SK-N-SH (cell line): ENCODE data around the gene UTF1. TPM values are rescaled to one million over a fixed set of nuclear protein-coding genes. Genes with fewer than 3 reads are reported as not detected.

Source experiments
- CTCF ChIA-PET: fragments of 300-600, 350-600 bp; formaldehyde crosslinking; extraction: SDS; loops from one replicate; lab custom pipeline; 2021; lab: Yijun Ruan, JAX
- POLR2A ChIA-PET: fragments of 350-600 bp; sonication (Branson Sonifier 250); formaldehyde crosslinking; extraction: SDS; loops from one replicate; lab custom pipeline; 2020; ENCODE audit warnings: antibody characterized with exemption, inconsistent platforms; lab: Yijun Ruan, JAX
- DNase-seq: peaks from one replicate; pipeline ENCODE4 v3.0.0; 2012
- H2AFZ ChIP-seq: fragments of 200-600 bp; sonication (generic); 2 replicates; pipeline ENCODE4 v1.8.1; 2016; ENCODE audit warnings: antibody characterized with exemption, mild to moderate bottlenecking, low read depth
- H3F3A ChIP-seq: fragments of 200-600 bp; sonication (generic); replicated peaks from 2 replicates; pipeline ENCODE3; 2016; ENCODE audit warnings: antibody characterized with exemption, mild to moderate bottlenecking; ENCODE audit not compliant: insufficient read depth
- H3K27ac ChIP-seq, 2 experiments: fragments of 200-500 bp in 1 of 2; fragments of 200-600 bp in 1 of 2; sonication (Bioruptor generic) in 1 of 2; sonication (generic), shearing (Covaris generic) in 1 of 2; 2 replicates each; pipeline versions ENCODE4 v1.5.1 to v1.6.1; 2014 to 2016; ENCODE audit warnings: low read depth in 2 of 2, inconsistent platforms in 1 of 2, low read length in 1 of 2, mild to moderate bottlenecking in 1 of 2, mixed read lengths in 1 of 2
- H3K27me3 ChIP-seq: fragments of 200-600 bp; sonication (generic), shearing (Covaris generic); 2 replicates; pipeline ENCODE4 v1.6.1; 2016; ENCODE audit warnings: mixed run types; ENCODE audit not compliant: insufficient read depth
- H3K36me3 ChIP-seq, 2 experiments: fragments of 200-500 bp in 1 of 2; fragments of 200-600 bp in 1 of 2; sonication (Bioruptor generic) in 1 of 2; sonication (generic) in 1 of 2; replicated peaks in 1 of 2; 2 replicates each; pipeline versions ENCODE3 to v1.5.1; 2014 to 2016; ENCODE audit warnings: low read length in 1 of 2, mild to moderate bottlenecking in 1 of 2; ENCODE audit not compliant: insufficient read depth in 2 of 2, control insufficient read depth in 1 of 2
- H3K4me1 ChIP-seq, 2 experiments: fragments of 200-500 bp in 1 of 2; fragments of 200-600 bp in 1 of 2; sonication (Bioruptor generic) in 1 of 2; sonication (generic), shearing (Covaris generic) in 1 of 2; 2 replicates each; pipeline versions ENCODE4 v1.5.1 to v1.6.1; 2014 to 2016; ENCODE audit warnings: low read depth in 1 of 2, low read length in 1 of 2, mixed run types in 1 of 2; ENCODE audit not compliant: insufficient read depth in 2 of 2, control insufficient read depth in 1 of 2
- H3K4me2 ChIP-seq: fragments of 200-600 bp; sonication (generic), shearing (Covaris generic); 2 replicates; pipeline ENCODE4 v1.6.1; 2017; ENCODE audit warnings: mixed run types
- H3K4me3 ChIP-seq, 2 experiments: fragments of 200-500 bp in 1 of 2; fragments of 200-600 bp in 1 of 2; sonication (Bioruptor generic) in 1 of 2; sonication (generic), shearing (Covaris generic) in 1 of 2; 2 replicates each; pipeline versions ENCODE4 v1.5.1 to v1.8.1; 2014 to 2016; ENCODE audit warnings: low read depth in 2 of 2, inconsistent platforms in 1 of 2, low read length in 1 of 2, mild to moderate bottlenecking in 1 of 2, mixed read lengths in 1 of 2, moderate library complexity in 1 of 2
- H3K79me2 ChIP-seq: fragments of 200-600 bp; sonication (generic); 2 replicates; pipeline ENCODE4 v1.8.1; 2017; ENCODE audit warnings: mild to moderate bottlenecking; ENCODE audit not compliant: insufficient read depth
- H3K9ac ChIP-seq: fragments of 200-600 bp; sonication (generic); 2 replicates; pipeline ENCODE4 v1.6.1; 2017; ENCODE audit warnings: mixed run types
- H3K9me2 ChIP-seq: fragments of 200-600 bp; sonication (generic); 2 replicates; pipeline ENCODE4 v1.6.1; 2017; ENCODE audit warnings: mixed run types
- H3K9me3 ChIP-seq: fragments of 200-600 bp; sonication (generic); 2 replicates; pipeline ENCODE4 v1.6.1; 2017; ENCODE audit warnings: mixed run types, mild to moderate bottlenecking, moderate library complexity
- H4K20me1 ChIP-seq: fragments of 200-600 bp; sonication (generic); 2 replicates; pipeline ENCODE4 v1.6.1; 2017; ENCODE audit warnings: mild to moderate bottlenecking, mixed run types; ENCODE audit not compliant: insufficient read depth
- EP300 ChIP-seq, 2 experiments: IDR thresholded peaks; 2 replicates each; pipeline versions ENCODE4 v1.4.0 to v1.6.1; 2012; ENCODE audit warnings: borderline replicate concordance in 1 of 2, low read depth in 1 of 2, low read length in 1 of 2
- FOXJ3 ChIP-seq: sonication (generic); formaldehyde crosslinking; IDR thresholded peaks from 2 replicates; pipeline ENCODE4 v1.5.1; 2020; ENCODE audit warnings: mild to moderate bottlenecking, missing genetic modification reagents
- FOXM1 ChIP-seq: IDR thresholded peaks from 2 replicates; pipeline ENCODE4 v1.4.0; 2012; ENCODE audit warnings: low read depth, mild to moderate bottlenecking
- JUND ChIP-seq: IDR thresholded peaks from 2 replicates; pipeline ENCODE4 v1.4.0; 2012
- MEF2A ChIP-seq: IDR thresholded peaks from 2 replicates; pipeline ENCODE4 v1.4.0; 2012; ENCODE audit warnings: low read depth, borderline replicate concordance
- NRF1 ChIP-seq: IDR thresholded peaks from 2 replicates; pipeline ENCODE4 v1.6.1; 2012; ENCODE audit warnings: low read depth, mild to moderate bottlenecking, low read length
- SIN3A ChIP-seq: IDR thresholded peaks from 2 replicates; pipeline ENCODE4 v1.6.1; 2012; ENCODE audit warnings: low read depth, mild to moderate bottlenecking, low read length, moderate library complexity, borderline replicate concordance
- WGBS: methylation state at CpG from one replicate; pipeline ENCODE4 v1.1.6; 2017; ENCODE audit warnings: low lambda C conversion rate; 5-methylcytosine and 5-hydroxymethylcytosine counted together
- polyA plus RNA-seq, 3 experiments: library from polyadenylated mRNA; depleted of rRNA; stranded (reverse); fragments of >200 nt; gene quantifications; 2 replicates each; pipeline ENCODE4 v1.2.3, GENCODE V29; 2012
- TF ChIP-seq, protein P1 (sequence below): IDR thresholded peaks from 2 replicates; pipeline ENCODE4 v1.4.0; 2012; ENCODE audit warnings: low read depth, borderline replicate concordance
- TF ChIP-seq, protein P2 (sequence below): fragments of 150-350 bp; IDR thresholded peaks from 2 replicates; pipeline ENCODE4 v1.6.1; 2017; ENCODE audit warnings: antibody characterized with exemption, low read length, low read depth, borderline replicate concordance
- TF ChIP-seq, protein P3 (sequence below): fragments of 200-600 bp; sonication (generic); IDR thresholded peaks from 2 replicates; pipeline ENCODE4 v1.6.1; 2017; ENCODE audit warnings: antibody characterized with exemption, mild to moderate bottlenecking, moderate library complexity
- TF ChIP-seq, protein P4 (sequence below): IDR thresholded peaks from 2 replicates; pipeline ENCODE4 v1.6.1; 2012; ENCODE audit warnings: mild to moderate bottlenecking, low read depth, low read length, moderate library complexity

Gene UTF1
- polyA plus RNA-seq, 1 of the 3 experiments (the other 2 are of a cell fraction), result not detected

DNA sequence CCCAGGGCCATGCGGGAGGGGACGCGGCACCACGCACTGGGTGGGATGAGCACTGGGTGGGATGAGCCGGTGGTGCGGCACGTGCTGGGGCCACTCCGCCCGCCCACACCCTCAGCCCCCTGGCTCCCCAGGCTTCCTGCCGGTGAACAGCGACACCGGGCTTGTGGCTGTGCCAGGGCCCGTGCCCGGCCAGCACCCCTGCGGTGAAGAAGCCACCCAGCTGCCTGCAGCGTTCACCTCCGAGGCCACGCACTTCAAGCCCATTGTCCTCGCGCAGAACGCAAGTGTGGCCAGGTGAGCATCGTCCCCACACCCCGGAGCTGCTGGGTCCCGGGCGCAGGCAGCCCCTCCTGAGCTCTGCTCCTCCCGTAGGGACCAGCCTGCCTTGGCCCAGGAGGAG, 31.8 kb upstream of the UTF1 start:
- Histone ChIP-seq H3K4me1 (no peaks in the 10 kb centered on the region), H3K9ac (no peak overlapping the region), H3K4me2 (no peak overlapping the region), H3K9me2 (no peaks in the 10 kb centered on the region), H3F3A (no peaks in the 10 kb centered on the region), H3K36me3 (no peaks in the 10 kb centered on the region), H3K9me3 (no peaks in the 10 kb centered on the region), H3K4me3 (no peak overlapping the region), H4K20me1 (no peaks in the 10 kb centered on the region), H3K27ac (no peak overlapping the region), H2AFZ (no peak overlapping the region), H3K27me3 (no peaks in the 10 kb centered on the region), H3K79me2 (no peaks in the 10 kb centered on the region)
- CTCF ChIA-PET, result no interaction called here
- POLR2A ChIA-PET, result no interaction called here
- no peak for TF ChIP-seq JUND
- TF ChIP-seq, protein P1, sequence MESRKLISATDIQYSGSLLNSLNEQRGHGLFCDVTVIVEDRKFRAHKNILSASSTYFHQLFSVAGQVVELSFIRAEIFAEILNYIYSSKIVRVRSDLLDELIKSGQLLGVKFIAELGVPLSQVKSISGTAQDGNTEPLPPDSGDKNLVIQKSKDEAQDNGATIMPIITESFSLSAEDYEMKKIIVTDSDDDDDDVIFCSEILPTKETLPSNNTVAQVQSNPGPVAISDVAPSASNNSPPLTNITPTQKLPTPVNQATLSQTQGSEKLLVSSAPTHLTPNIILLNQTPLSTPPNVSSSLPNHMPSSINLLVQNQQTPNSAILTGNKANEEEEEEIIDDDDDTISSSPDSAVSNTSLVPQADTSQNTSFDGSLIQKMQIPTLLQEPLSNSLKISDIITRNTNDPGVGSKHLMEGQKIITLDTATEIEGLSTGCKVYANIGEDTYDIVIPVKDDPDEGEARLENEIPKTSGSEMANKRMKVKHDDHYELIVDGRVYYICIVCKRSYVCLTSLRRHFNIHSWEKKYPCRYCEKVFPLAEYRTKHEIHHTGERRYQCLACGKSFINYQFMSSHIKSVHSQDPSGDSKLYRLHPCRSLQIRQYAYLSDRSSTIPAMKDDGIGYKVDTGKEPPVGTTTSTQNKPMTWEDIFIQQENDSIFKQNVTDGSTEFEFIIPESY, result no peak
- TF ChIP-seq, protein P2, sequence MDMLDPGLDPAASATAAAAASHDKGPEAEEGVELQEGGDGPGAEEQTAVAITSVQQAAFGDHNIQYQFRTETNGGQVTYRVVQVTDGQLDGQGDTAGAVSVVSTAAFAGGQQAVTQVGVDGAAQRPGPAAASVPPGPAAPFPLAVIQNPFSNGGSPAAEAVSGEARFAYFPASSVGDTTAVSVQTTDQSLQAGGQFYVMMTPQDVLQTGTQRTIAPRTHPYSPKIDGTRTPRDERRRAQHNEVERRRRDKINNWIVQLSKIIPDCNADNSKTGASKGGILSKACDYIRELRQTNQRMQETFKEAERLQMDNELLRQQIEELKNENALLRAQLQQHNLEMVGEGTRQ, result no peak
- no peak for TF ChIP-seq FOXM1
- TF ChIP-seq NRF1, result no peak
- no peak for TF ChIP-seq FOXJ3 (CRISPR knock-in tag)
- TF ChIP-seq, protein P3, sequence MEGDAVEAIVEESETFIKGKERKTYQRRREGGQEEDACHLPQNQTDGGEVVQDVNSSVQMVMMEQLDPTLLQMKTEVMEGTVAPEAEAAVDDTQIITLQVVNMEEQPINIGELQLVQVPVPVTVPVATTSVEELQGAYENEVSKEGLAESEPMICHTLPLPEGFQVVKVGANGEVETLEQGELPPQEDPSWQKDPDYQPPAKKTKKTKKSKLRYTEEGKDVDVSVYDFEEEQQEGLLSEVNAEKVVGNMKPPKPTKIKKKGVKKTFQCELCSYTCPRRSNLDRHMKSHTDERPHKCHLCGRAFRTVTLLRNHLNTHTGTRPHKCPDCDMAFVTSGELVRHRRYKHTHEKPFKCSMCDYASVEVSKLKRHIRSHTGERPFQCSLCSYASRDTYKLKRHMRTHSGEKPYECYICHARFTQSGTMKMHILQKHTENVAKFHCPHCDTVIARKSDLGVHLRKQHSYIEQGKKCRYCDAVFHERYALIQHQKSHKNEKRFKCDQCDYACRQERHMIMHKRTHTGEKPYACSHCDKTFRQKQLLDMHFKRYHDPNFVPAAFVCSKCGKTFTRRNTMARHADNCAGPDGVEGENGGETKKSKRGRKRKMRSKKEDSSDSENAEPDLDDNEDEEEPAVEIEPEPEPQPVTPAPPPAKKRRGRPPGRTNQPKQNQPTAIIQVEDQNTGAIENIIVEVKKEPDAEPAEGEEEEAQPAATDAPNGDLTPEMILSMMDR, result no peak
- TF ChIP-seq, protein P4, sequence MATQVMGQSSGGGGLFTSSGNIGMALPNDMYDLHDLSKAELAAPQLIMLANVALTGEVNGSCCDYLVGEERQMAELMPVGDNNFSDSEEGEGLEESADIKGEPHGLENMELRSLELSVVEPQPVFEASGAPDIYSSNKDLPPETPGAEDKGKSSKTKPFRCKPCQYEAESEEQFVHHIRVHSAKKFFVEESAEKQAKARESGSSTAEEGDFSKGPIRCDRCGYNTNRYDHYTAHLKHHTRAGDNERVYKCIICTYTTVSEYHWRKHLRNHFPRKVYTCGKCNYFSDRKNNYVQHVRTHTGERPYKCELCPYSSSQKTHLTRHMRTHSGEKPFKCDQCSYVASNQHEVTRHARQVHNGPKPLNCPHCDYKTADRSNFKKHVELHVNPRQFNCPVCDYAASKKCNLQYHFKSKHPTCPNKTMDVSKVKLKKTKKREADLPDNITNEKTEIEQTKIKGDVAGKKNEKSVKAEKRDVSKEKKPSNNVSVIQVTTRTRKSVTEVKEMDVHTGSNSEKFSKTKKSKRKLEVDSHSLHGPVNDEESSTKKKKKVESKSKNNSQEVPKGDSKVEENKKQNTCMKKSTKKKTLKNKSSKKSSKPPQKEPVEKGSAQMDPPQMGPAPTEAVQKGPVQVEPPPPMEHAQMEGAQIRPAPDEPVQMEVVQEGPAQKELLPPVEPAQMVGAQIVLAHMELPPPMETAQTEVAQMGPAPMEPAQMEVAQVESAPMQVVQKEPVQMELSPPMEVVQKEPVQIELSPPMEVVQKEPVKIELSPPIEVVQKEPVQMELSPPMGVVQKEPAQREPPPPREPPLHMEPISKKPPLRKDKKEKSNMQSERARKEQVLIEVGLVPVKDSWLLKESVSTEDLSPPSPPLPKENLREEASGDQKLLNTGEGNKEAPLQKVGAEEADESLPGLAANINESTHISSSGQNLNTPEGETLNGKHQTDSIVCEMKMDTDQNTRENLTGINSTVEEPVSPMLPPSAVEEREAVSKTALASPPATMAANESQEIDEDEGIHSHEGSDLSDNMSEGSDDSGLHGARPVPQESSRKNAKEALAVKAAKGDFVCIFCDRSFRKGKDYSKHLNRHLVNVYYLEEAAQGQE, result no peak
- no peak for TF ChIP-seq SIN3A
- TF ChIP-seq EP300 (IDR thresholded peaks at IDR 0.05; ENCODE audit: borderline replicate concordance in 1 of 2, low read depth in 1 of 2, low read length in 1 of 2), result no peak
- no peak for TF ChIP-seq MEF2A
- DNase-seq, result no peak
- WGBS, result no CpG with 5 or more reads among the region's 26 CpGs
